ENCODE measurements around the gene EID2.

Gene EID2, protein sequence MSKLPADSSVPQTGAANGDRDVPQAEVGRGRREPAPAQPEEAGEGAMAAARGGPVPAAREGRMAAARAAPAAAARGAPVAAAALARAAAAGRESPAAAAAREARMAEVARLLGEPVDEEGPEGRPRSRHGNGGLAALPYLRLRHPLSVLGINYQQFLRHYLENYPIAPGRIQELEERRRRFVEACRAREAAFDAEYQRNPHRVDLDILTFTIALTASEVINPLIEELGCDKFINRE

DNA sequence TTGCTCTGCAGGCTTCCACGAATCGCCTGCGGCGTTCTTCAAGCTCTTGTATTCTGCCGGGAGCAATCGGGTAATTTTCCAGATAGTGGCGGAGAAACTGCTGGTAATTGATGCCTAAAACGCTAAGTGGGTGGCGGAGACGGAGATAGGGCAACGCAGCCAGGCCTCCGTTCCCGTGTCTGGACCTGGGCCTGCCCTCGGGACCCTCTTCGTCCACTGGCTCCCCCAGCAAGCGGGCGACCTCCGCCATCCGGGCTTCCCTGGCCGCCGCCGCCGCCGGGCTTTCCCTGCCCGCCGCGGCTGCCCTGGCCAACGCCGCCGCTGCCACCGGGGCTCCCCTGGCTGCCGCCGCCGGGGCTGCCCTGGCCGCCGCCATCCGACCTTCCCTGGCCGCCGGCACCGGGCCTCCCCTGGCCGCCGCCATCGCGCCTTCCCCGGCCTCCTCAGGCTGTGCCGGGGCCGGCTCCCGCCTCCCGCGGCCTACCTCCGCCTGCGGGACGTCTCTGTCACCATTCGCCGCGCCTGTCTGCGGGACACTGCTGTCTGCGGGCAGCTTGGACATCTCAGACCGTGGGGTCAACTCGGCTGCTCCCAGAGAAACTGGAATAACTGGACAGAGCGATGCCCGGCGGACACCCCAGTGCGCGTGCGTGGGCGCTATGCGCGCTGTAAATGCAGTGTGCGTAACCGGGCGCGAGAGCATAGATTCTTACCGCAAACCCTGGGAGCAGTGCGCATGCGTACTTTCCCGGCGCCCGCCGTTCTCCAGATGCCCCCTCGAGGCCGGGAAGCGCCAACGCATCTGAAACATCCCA, at the start of gene EID2:
TSS of gene EID2 (minus strand) at position 644 of the 815 bp plus-strand sequence. CDS start at position 562, 82 bp downstream.
- DNase-seq: peak; percentile 52

DNA sequence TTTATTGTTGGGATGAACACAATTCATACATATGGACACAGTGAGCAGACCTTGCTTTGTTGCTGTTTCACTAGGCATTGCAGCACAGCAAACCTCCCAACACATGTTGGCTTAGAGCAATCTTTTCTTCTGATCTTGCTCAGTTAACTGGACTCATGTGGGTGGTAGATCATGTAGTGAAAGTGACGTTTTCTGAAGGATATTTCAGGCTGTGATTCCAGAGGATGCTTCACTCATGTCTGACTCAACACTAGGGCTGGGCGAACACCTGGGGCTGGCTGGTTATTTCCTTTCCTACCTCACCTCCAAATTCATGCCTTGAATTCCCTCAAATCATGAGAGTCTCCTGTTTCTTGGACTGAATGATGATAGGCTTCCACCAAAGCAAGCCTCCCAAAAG, 48.1 kb upstream of the EID2 start:
- no peak for DNase-seq

DNA sequence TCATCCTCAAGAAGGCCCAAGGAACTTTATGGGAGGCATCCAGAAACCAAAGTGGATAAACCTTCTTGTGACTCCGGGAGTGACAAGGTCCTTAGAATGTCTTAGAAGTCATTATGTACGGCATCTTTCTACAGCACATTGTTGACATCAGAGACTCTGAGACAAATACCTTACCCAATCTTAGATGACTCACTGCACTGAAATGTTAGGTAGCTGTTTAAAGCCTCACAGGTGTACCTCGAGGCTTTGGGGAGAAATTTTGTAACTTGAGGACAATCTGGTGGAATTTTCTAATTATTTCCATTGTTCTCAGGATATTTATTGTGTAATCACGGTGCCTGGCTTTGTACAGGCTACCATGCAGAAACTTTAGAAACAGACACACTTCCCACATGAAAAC, 47.5 kb upstream of the EID2 start:
- DNase-seq: no peak

DNA sequence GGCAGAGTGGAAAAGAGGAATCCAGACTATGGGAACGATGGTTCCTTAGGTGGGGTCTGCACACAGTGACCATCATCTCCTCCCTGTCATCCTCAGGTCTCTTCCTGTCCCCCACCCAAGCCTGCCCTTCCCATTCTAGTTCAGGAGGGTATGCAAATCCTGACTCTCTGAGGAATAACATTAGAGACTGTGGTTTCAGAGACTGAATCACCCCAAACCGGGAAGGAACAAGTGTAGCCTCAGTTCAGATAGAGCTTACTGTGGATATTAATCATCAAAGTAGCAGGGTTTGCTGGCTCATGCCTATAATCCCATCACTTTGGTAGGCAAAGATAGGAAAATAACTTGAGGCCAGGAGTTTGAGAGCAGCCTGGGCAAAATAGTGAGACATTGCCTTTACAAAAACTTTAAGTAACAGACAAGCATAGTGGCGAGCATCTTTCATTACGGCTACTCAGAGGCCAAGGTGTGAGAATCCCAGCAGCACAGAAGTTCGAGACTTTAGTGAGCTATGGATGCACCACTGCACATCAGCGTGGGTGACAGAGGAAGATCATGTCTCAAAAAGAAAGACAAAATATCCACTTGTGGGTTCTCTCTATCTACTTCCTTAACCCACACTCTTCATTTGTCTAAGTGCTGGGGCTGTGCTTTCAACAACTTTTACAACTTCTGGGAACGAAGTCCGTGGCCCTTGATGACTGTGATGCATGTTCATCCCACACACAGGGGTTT, 43.1 kb upstream of the EID2 start:
- no peak for DNase-seq

DNA sequence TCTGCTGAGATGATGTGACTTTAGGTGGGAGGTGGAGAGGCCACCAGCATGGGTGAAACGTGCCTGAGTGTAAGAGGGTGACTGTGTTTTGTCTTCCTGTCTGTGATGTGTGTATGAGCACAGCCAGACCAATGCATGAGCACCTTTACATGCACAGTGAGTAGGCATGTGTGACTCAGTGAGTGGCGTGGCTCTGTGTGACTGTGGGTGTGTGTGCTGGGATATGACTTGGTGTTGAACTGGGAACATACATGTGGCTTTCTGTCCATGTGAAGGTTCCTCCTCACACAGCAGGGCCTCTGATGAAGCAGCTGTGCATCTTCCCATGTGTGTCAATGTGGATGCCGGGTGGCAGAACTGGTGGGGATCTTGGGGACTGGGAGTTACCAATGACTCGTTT, 42.5 kb upstream of the EID2 start:
- DNase-seq: no peak

DNA sequence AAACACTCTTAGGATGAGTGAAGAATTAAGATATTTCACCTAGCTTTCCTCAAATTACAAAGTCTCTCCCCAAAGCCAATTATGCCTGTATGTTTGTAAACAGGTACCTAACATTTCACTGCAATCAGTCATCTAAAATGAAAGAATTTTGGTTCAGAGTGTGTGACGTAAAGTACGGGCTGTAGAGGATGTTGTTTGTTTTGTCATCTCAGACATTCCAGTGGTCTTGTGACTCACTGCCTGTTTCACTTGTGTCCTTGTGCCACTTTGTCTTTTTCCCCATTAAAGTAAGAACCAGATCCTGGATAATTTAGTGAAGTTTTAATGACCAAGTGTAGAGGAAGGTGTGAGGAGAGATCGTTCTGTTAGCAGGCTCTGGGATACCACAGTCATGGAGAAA, 28.6 kb upstream of the EID2 start:
- DNase-seq: no peak

DNA sequence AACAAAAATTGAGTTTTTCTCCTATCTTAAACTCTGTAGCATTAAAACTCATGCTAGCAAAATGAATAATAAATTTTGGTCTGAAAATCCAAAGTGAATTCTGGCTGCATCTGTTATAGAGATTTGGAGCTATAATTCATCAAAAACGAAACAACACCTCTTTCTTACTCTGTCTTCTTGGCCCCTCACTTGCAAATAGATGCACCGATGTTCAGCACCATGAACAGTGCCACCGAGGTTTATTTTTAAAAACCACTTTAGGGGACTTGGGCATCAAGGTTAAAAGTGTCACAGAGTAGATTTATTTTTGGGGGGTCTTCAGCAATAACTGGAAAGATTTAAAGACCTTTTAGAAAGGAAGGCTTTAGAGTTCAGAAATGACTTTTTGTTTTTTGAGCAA, 26.1 kb upstream of the EID2 start:
- no peak for DNase-seq

DNA sequence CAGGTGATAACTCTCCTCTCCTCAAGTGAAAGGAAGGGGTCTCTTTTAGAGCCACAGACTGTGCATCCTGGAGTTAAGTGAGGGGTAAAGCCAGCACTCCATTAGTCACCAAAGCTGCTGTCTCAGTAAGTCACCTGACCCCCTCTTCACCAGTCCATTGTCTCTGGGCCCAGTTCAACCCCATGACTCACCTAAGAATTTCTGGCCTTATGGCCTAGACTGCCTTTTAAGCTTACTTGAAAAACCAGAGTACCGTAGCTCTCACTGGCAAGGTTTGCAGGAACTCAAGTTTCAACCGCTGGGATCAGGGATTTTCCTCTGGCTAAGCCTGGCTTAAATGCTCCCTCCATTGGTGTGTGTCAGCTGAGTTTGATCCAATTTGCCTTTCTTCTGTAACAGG, 23.4 kb upstream of the EID2 start:
- DNase-seq: no peak

DNA sequence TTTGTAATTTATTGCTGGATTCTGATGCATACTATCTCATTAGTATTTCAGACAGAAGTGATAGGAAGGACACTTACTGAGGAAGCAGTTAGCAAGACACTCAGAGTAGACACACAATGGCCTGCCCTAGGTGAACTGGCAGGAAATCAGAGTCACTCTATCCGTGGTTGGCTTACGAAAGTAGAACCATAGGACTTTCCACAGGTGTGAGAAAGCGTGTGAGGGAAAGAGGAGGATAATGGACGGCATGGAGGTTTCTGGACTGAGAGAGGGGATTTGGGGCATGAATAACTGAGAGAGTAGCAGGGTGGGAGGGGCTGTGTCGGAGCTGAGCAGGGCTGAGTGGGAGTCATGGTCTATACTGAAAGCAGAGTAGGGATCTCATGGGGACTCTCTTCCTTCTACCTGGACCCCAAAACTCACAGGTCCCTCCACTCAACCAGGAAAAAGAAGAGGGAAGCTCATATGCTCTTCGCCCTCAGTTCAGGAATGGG, 18.7 kb upstream of the EID2 start:
- DNase-seq: no peak

DNA sequence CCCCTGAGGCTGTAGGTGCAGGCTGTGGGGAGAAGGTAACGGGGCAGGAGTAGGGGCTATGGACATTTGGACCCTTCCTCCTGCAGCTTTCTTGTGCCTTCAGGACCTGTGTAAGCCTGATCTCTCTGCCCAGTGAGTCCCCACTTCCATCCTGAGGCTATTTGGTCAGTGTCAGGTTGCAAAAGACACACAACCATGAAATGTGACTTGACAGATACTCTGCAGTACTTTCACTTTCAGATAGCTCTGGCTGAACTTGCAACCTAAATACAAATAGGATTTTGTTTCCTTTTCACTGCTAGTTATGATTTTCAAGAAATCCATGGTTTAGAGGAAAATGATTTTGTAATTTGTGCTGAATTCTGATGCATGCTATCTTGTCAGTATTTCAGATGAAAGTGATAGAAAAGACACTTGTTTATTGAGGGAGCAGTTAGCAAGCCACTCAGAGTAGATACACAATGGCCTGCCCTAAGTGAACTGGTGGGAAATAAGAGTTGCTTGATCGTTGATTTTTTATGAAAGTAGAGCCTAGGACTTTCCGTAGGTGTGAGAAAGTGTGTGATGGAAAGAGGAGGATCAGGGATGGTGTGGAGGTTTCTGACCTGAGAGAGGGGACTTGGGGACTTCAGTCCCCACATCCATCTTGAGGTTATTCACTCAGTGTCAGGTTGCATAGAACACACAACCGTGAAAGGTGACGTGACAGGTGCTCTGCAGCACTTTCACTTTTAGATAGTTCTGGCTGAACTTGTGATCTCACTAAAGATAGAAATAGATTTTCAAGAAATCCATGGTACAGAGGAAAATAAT, 18.1 kb upstream of the EID2 start:
- DNase-seq: no peak

DNA sequence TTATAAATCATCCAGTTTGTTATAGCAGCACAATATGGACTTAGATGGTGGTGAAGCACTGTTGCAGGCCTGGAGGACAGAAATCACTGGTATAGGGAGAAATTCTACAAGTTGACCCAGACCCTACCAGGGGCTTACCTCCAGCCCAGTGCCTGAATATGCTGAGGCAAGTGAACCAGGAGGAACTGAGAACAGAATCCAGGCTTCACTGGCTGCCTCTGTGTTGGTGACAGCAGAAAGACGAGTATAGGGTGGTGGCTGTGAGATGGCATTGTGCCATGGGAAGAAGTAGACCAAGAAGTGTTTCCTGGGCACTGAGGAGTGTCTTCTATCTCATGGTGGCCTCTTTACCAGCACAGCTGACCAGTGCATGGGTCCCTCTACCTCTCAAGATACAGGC, 15.9 kb upstream of the EID2 start:
- DNase-seq: no peak

DNA sequence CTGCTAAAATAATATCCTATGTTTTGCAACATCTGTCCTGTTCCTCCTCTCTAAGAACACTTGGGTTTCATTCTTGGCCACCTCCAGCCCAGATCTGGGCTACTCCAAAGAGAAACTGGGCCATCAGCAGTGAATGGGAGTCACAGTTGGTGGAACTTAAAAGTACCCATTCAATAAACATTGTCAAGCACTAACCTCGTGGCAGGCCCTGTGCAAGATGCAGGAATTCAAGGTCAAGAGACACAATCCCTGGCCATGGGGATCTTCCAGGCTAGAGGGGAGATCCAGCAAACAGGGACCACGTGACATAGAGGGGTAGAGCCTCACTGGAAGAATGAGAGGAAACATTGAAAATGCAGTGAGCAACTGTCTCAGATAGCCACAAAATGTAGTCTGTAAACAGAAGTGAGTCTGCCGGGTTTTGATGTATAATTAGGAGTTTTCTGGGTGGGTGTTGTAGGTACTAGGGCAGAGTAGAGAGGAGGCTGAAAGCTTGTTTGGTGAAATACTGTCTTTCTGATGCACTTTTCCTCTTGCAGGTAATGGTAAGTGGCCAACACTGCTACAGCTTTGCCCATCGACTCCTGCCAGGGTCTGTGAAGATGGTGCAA, 14.8 kb upstream of the EID2 start:
- no peak for DNase-seq

DNA sequence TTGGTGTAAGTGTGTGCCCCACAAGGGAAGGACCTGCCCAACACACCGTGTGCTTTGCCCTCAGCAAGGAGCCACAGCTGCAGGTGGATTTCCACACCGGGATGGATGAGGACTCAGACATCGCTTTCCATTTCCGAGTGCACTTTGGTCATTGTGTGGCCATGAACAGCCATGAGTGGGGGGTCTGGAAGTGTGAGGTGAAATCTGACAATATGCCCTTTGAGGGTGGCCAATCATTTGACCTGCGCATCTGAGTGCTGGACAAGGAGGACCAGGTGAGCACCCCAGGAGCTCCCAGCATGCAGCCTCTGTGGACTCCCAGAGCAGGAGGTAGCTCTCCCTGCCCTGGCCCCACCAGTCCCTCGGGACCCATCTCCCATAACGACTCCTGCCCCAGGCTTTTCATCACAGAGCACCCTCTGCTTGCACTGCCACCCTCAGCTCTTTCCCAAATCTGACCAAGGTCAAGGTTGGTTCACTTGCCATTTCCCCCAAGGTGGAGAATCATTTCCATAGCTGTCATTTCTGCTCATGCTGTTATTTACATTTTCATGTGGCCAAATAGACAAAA, 13.2 kb upstream of the EID2 start:
- DNase-seq: no peak

DNA sequence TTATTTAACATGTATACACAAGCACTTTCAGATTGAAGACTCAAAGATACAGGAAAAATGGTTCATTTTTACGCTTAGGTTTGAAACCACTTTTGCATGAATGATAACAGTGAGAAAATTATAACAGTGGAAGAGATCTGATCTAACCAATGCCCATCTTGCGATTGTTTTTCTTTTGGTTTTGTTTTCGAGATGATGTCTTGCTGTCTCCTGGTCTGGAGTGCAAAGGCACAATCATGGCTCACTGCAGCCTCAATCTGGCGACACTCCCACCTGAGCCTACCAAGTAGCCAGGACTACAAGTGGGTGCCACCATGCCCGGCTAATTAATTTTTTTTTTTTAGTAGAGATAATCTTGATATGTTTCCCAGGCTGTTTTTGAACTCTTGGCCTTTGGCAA, 10.2 kb upstream of the EID2 start:
- no peak for DNase-seq

DNA sequence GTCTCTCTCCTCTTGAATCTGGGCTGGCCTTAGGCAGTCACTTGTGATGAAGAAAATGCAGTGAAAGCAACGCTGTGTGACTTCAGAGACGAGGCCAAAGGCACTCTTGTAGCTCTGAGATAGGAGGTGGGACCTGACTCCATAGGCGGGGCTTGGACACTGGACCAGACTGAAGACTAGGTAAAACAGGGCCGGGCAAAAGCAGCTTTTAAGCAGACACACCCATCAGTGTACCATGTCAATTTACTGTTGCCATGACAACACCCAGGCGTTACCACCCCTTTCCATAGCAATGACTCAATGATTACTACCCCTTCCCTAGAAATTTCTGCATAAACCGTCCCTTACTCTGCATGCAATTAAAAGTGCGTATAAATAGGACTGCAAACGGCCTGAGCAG, 6.6 kb upstream of the EID2 start:
- DNase-seq: no peak

DNA sequence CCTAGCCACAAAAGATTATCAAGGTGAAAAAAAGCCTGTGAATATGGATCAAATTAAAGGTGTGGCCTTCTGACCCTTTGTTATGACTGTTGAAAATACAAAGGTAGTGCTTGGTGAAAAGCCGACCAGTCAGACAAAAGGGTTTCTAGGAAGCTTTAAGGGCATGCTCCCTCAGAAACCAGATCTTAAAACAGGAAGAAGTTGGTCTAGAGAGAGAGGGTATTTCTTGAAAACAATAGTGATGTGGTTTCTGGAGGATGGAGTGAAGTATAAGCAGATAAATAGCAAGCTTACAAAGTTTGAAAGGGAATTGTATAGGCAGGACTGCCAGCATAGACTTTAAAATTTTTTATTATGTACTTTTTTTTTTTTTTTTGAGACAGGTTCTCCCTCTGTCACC, 5.0 kb upstream of the EID2 start:
- no peak for DNase-seq

DNA sequence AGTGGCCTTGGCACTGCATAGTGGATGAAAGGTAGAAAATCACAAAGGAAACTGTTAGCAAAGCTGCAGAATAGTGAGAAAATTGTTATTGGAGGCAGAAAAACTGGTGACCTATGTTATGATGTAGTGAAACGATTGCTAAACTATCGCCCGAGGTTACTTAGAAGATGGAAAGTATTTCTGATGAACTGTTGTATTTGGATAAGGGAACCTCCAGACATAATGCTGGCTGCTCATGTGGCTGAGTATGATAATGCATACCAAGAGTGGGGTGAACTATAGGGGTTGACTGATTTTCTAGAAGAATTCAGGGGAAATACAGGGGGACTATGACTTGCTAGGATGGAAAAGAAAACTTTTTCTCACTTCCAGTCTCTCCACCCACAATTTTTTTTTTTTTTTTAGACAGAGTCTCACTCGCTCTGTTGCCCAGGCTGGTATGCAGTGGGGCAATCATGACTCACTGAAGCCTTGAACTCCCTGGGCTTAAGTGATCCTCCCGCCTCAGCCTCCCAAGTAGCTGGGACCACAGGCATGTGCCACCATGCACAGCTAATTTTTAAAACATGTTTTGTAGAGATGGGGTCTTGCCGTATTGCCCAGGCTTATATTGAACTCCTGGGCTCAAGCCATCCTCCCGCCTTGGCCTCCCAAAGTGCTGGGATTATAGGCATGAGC, 4.4 kb upstream of the EID2 start:
- DNase-seq: no peak

DNA sequence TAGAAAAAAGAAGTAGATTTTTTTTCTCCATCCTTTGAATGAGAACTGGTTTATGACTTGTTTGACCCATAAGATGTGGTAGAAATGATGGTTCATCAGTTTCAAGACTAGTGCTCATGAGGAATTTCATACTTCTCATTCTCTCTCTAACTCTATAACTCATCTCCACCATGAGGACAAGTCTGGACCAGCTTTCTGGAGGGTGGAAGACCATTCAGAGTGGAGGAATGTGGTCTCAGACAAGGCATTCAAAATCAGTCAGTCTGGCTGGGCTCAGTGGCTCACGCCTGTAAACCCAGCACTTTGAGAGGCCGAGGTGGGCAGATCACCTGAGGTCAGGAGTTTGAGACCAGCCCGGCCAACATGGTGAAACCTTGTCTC, 3.5 kb upstream of the EID2 start:
- DNase-seq: no peak

DNA sequence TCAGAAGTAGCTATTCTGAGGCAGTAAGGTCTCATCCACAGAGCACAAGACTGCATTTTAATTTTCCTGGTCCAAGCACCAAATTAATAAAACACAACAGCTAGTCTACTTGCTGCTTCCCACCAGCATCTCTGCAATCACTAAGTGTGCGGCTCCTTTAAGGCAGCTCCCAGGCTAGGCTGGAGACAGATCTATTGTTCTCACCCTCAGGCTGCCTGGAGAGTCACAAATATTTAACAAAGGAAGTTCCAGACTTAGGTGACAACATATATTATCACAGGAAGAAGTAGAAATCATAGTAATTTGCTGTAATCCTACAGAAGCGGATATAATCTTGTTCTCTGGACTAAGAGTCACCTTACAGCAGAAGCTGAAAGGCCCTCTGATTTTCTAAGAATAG, 2.2 kb upstream of the EID2 start:
- DNase-seq: no peak

DNA sequence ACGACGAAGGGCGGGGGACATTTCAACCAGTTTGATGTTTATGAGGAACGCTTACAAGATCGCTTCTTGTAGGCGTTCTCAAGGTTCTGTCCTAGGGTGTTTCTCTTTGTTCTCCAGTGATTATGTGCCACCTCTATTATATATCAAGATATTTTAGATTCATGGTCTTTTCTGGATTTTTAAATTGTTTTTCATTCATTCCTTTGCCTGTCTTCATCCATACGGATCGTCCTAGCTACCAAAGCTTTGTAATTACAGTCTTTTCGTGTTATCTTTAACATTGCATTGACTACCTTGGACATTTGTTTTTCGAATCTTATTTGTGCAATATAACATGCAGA, 342 bp upstream of the EID2 start:
- no peak for DNase-seq

DNA sequence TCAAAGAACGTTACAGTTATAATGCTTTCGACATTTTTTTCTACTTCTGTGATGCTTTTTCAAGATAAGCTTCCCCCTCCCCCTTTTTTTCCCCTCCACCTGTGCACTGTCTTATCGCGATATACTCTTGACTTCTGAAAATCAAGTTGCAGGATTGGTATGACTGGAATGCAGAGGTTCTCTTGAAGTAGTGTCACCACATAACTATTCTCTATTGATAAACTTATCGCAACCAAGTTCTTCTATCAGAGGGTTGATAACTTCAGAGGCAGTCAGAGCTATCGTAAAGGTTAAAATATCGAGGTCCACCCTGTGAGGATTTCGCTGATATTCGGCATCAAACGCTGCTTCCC, 820 bp downstream of the EID2 start:
- DNase-seq: no peak

DNA sequence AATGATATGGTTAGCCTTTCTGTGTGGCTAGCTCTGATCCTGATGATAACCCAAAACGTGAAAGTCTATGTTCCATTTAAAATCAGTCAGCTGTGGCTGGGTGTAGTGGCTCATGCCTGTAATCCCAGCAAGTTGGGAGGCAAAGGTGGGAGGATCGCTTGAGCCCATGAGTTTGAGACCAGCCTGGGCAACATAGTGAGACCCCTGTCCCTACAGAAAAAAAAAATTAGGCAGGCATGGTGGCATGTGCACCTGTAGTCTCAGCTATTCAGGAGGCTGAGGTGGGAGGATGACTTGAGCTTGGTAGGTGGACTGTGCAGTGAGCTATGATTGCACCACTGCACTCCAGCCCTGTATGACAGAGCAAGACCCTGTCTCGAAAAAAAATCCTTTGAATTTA, 6.2 kb downstream of the EID2 start:
- DNase-seq: no peak

Data from NCI-H1436 treated with DMSO at 0.1 percent for 48 hours (cell line).